Stimulated activated CD4-positive, alpha-beta T cell treated with anti-CD3 and anti-CD28 coated beads, Interleukin-12 subunit alpha, Interleukin-12 subunit beta, amount 100 ng/mL, for 24 hours (primary cell): ENCODE results near the gene CNKSR1.

Experiments
- DNase-seq, 2 experiments: peaks; one replicate each; pipeline ENCODE4 v3.0.0-alpha.2; 2020; ENCODE audit warnings: low read depth in 2 of 2

Gene CNKSR1

DNA sequence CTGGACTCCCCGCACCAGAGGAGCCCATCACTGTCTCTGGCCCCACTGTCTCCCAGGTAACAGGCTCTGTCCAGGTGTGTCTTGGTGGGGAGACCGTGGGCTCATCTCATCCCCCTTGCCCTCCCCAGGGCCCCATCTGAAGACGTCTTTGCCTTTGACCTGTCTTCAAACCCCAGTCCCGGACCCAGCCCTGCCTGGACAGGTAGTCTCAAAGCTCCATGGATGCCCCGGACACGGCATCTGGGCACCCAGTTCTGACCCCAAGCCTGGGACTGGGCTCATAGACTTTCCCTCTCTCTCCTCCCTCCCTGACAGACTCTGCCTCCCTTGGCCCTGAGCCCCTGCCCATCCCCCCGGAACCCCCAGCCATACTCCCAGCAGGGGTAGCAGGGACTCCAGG lies 6.8 kb downstream of the CNKSR1 start:
- no peak for DNase-seq

DNA sequence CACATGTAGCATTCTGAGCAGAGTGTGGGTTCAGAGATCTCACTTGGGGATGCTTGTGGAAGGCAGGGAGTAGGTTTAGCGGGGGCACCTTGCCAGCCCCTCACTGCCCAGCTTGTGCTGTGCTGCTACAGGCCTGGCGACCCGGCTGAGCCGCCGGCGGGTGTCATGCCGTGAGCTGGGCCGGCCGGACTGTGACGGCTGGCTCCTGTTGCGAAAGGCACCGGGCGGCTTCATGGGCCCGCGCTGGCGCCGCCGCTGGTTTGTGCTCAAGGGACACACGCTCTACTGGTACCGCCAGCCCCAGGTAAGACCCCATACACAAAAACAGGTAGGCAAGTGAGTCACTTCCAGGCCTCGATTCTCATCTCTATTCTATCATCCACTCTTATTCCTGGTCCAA lies 7.6 kb downstream of the CNKSR1 start:
- DNase-seq: no peak

DNA sequence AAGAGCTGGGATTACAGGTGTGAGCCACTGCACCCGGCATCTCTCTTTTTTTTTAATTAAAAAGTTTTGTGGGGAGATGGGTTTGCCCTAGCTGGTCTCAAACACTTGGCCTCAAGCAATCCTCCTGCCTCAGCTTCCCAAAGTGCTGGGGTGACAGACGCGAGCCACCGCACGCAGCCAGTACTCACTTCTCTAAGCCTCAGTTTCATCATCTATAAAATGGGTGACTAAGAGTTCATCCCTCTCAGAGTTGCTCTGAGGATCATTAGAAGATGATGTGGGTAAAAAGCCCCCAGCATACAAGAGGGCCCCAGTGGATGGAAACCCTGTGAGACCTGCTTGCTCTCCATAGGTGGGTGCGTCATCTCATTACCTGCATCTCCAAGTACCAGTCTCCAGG lies 10.6 kb downstream of the CNKSR1 start:
- DNase-seq: no peak

DNA sequence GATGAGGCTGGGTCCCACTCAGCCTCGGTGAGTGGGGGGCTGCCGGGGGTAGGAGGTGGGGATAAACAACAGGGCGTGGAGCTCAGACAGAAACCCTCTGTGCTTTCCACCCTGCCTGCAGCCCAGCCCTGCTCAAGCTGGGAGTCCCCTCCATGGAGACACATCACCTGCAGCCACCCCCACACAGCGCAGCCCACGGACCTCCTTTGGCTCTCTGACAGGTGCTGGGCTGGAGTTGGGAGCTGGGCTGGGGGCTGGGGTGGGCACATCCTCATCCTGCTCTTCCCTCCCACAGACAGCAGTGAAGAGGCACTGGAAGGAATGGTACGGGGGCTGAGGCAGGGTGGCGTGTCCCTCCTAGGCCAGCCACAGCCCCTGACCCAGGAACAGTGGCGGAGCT lies 11.2 kb downstream of the CNKSR1 start:
- DNase-seq: no peak

DNA sequence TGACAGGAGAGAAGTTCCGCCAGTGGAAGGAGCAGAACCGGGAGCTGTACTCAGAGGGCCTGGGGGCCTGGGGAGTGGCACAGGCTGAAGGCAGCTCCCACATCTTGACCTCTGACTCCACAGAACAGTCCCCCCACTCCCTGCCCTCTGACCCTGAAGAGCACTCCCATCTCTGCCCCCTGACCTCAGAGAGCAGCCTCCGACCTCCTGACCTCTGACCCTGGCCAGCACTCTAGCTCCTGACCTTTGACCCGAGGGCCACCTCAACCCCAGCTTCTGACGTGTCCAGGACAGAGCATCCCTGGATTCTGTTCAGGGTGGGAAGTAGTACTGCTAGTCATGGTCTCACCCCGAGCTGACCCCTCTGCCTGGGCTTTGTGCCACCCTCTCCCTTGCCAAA lies 12.0 kb downstream of the CNKSR1 start:
- no peak for DNase-seq

DNA sequence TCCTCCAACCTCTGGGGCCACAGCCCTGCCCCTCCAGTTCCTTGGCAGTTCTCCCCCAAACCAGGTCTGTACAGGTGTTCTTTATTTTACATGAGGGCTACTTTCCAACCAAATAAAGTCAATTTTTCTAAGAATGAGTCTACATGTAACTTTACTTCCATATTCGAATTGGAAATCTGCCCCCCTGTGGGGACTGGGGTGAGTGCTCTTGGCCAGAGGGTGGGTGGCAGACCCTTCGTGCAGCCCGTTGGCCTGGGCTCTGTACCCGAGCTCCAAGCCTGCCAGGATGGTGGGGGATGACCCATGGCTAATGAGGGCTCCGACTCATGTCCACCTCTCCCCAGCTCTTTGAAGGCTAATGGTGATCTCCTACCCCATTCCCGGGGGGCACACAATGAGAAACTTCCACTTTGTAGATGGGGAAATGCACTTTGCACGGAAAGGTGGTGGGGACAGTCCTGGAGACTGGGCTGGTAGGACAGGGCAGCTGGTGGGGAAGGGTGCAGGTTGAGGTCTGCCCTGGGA lies 12.5 kb downstream of the CNKSR1 start:
- no peak for DNase-seq

DNA sequence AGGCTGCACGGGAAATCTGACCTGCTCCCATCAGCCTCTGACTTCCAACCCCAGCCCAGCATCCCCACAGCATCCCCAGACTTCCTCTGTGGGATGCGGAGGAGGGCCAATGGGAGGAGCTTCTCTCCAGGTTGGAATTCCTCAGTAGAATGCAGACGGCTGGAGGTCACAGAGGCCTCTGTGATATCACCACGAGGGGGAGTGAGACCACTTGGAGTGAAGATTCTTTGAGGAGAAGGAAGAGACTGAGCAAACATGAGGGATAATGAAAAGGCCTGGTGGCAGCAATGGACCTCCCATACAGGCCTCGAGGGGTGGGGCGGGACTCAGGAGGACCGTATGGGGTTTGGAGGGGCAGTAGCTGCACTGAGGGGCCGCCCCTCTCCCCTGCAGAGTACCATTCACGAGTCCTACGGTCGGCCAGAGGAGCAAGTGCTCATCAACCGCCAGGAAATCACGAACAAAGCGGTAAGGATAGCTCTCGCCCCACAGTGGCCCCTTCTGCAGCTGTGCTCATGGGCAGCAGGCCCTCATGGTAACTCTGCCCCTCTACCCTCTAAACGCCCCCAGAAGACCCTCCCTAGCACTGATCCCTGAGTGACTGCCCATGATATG lies 13.2 kb downstream of the CNKSR1 start, which contains the start of gene CATSPER4:
Gene CATSPER4 (plus strand): TSS at position 230 of the 615 bp plus-strand sequence. CDS start 26 bp downstream, at position 256.
- DNase-seq: no peak

DNA sequence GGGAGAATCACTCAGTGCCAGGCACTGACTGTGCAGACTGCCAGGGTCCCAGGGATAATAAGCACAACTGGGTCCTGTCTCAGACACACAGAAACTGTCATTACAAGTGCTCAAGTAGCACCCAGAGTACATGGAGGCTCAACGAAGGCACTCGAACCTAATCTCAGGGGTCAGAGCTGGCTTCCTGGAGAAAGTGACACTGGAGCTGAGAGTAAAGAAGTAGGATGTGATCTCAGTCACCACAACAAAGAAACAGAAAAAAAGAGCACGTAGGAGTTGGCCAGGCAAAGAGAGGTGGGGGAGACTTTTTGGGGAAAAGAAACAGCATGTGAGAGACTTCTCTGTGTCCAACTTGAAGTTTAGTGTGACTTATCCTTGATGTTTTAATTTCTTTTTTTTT lies 14.4 kb downstream of the CNKSR1 start:
- DNase-seq: no peak

DNA sequence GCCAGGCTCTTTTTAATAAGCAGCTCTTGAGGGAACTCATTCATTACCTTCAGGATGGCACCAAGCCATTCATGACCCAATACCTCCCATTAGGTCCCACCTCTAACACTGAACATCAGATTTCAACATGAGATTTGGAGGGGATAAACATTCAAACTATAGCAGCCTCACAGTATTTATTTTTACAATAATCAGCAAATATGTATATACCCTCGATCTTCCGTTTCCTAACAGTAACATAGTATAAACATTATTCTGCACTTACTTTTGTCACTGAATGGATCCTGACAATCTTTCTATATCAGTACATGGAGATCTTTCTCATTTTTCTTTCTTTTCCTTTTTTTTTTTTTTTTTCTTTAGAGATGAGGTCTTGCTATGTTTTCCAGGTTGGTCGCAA lies 18.5 kb downstream of the CNKSR1 start:
- no peak for DNase-seq

DNA sequence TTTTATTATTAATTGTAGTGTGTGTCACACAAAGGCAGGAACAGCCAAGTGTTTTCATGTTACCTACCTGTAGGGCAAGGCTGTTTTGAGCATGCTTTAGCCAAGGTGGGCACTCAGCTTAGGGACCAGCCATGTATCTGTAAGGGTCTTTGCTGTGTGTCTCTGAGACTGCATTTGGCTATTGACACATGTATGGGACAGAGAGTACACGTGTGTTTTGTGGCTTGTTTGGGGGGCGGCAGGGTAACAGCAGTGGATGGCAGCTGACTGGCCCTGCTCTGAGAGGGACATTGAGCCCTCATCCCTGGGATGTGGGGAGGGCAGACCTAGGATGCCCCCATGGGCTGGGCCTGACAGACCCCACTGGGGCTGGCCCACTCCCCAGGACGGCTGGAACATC lies 20.0 kb downstream of the CNKSR1 start:
- no peak for DNase-seq

DNA sequence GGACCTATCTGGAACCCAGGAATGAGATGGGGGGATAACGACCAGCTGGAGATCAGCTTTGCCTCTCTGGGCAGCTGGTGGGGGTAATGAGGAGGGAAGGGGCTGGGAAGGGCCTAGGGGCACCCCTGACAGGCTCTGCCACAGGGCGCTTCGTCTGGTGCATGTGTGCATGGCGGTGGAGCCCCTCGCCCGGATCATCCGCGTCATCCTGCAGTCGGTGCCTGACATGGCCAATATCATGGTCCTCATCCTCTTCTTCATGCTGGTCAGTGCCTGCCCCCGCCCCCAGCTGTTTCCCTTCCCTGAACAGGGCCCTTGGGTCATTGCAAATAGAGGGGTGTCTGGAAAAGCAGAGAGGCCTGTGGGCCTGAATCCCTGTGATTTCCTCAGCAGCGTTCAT lies 20.5 kb downstream of the CNKSR1 start:
- no peak for DNase-seq

DNA sequence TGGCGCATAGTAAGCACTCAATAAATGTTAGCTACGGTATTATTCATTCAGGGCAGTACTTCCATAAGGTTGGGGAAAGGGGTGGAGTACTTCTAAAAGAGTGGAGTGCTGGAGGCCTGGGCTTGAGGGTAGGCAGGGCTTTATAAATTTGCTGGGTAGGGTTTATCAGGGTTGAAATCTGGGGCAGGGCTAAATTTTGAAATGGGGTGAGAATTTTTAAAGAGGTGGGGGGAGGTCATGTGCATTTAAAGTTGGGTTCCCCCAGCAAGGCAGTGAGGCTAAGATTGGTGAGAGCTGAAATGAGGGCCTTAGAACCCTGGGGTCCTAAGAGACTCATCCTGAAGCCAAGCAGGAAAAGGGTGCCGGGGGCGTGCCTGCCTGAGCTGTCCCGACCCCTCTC lies 23.1 kb downstream of the CNKSR1 start:
- no peak for DNase-seq

DNA sequence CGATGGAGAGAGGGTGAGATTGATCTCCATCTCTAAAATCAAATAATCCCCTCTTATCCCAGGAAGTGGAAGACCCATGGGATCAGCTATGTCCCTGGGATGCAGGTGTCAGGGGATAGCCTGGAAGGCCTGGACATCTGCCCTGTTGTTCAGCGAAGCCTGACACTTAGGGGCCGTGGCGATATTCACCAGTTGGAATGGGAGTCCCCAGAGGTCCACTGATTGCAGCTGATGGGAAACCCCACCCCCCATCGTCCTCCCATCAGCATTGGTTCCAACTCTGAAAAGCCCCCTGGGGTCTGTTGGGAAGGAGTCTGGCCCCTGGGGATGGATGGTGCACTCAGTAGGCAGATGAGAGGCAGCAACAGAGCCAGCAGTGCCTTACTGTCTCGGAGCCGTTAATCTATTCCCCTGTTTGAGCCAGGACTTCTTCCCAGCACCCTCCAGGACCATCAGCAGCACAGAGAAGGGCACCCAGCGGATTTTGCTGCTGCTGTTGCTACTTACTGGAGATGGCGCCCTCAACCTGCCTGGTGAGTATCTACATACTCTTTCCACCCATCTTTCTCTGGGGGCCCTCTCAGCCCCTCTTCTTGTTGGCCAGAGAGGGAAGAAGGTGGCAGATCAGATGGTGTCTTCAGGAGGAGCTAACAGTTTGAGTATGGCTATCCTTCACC lies 26.5 kb downstream of the CNKSR1 start:
- no peak for DNase-seq

DNA sequence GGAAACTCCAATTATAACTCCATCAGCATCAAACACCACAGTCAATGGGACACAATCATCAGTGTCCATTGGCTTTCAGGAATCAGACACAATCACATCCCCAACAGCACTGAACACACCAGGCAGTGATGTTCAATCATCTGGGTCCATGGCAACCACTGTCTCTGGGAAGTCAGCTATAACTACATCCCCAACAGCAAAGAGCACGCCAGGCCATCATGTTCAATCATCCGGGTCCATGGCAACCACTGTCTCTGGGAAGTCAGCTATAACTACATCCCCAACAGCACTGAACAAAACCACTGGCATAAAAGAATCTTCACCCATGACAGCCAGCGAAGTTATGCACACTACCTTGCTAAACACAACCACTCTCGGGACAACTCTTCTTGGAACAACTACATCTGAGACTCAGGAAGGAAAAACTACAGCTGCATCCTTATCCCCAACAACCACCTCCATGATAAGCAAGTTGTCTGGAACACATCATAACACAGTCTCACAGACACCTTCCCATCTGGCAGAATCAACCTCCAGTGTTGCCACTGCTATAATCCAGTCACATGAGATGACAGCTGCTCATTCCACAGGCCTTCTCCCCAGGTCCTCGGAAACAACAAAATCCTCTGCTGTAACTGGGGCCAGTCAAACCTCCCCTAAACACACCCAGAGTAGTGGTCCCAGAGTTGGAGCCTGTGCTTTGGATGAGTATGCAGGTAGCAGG lies 33.0 kb downstream of the CNKSR1 start:
- no peak for DNase-seq

DNA sequence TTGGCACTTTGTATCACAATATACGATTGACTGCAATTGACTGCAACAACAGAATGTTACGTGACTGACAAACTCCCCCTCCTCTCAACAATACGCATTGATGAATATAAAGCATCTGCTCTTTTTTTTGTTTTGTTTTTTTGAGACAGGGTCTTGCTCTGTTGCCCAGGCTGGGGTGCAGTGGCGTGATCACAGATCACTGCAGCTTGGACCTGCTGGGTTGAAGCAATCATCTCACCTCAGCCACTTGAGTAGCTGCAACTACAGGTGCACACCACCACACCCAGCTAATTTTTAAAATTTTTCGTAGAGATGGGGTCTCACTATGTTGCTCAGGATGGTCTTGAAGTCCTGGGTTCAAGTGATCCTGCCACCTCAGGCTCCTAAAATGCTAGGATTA lies 35.4 kb downstream of the CNKSR1 start:
- no peak for DNase-seq

DNA sequence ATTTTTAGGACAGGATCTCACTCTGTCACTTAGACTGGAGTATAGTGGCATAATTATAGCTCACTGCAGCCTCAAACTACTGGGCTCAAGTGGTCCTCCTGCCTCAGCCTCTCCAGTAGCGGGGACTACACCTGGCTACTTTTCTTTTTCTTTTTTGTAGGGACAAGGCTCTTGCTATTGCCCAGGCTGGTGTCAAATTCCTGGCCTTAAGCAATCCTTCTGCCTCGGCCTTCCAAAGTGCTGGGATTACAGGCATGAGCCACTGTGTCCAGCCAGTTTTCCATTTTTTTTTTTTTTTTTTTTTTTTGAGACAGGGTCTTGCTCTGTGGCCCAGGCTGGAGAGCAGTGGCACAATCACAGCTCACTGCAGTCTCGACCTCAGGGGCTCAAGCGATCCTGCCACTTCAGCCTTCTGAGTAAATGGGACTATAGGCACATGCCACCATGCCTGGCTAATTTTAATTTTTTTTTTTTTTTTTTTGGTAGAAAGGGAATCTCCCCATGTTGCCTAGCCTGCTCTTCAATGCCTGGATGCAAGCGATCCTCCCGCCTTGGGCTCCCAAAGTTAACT lies 36.1 kb downstream of the CNKSR1 start:
- no peak for DNase-seq

DNA sequence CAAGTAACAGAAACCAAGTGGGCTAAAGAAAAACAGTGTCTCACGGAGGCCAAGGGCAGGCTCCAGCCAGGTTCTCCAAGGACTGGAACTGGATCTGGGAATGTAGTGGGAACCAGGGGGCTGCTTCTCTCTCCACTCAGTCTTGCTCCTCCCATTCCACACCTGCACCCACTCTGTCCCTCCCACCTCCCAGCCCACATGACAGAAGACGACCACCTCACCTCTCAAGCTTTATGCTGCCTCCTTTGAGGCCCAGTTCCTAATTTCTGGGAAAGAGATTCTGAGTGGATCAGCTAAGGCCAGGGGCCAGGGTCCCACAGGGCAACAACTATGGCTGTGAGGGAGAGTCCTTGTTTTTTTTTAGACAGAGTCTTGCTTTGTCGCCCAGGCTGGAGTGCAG lies 38.0 kb downstream of the CNKSR1 start:
- DNase-seq: no peak

DNA sequence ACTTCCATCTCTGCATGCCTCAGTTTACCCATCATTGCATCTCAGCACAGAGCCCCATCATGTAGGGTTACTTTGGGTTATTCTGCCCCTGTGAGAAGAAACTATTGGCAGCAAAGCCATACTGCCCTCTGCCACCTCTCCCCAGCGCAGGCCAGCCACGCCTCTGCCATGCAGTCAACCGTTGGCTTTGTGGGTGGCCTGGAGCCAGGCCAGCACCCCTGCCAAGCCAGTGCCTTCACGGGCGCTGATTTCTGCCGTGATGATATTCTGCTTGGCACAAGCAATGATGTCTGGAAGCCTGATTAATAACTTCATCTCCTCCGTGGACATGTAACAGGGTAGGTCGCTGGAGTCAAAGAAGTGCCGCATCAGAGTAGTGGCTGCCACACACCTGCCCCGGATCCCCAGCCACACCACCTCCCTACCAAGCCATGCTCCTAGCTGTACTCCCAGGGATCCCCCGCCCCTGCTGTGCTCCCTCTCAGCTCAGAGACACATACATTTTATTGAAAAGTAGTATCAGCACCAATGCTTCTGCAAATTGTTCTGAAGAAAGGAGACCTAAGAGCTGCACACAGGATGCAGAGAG lies 41.7 kb downstream of the CNKSR1 start:
- DNase-seq: no peak

DNA sequence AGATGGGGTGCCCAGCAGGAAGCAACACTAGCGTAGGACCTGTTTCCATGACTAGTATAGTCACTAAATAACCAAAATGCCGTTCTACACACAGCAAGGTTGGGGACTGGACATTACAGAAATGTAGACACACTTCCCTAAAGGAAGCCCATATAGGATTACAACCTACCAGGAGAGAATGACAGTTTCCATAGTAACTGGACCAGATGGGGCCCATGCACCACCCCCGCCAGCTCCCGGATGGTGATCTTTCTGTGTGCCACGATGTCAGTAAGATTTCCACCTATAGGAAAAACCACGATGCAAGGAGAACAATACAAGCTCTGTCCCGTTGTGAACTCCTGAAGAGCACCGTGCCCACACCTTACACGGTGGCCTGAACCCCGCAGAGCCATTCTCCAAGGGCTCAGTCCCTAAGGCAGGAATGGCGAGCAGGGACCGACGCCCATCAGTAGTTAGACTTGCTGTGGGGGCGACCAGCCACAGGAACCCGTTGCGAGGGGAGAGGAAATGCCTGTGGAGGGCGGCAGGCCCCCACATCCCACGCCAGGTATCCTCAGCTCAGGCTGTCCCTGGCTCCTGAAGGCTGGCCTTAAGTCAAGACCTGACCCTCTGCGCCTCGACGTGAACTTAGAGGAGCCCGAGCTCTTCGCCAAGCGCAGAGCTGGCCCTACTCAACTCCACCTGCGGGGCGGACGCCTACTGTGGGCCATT lies 43.1 kb downstream of the CNKSR1 start:
- DNase-seq: no peak

DNA sequence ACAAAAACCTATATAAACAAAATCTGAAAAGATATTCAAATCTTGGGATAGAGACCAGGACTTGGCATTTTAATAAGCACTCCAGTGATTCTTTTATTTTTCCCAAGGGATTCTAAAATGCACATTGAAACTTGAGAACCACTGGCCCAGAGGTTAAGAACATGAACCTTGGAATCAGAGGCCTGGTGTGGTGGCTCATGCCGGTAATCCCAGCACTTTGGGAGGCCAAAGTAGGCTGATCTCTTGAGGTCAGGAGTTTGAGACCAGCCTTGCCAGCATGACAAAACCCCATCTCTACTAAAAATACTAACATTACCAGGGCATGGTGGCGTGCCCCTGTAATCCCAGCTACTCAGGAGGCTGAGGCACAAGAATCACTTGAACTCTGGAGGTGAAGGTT lies 43.8 kb downstream of the CNKSR1 start:
- no peak for DNase-seq

DNA sequence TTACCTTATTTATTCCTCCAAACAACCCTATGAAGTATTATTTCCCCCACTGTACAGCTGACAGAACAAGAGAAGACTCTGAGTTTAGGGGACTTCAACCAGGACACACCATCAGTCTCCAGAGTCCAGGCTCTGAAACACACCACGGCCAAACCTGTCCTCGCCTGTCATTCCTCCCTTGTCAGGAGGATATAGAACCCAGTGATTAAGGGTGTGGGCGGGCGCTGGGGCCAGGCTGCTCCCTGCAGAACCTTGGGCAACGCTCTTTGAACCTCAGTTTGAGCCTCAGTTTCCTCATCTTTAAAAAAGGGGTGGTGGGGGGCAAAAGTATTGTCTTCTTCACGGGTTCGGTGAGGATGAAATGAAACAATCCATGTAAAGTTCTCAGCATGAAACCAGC lies 47.3 kb downstream of the CNKSR1 start:
- DNase-seq: no peak
